ENCODE measurements around the gene IL3. TPM values are rescaled to one million over a fixed set of nuclear protein-coding genes. Genes with fewer than 3 reads are reported as not detected.

Gene IL3
- total RNA-seq, 1 donor from 2014 or later, result not detected

DNA sequence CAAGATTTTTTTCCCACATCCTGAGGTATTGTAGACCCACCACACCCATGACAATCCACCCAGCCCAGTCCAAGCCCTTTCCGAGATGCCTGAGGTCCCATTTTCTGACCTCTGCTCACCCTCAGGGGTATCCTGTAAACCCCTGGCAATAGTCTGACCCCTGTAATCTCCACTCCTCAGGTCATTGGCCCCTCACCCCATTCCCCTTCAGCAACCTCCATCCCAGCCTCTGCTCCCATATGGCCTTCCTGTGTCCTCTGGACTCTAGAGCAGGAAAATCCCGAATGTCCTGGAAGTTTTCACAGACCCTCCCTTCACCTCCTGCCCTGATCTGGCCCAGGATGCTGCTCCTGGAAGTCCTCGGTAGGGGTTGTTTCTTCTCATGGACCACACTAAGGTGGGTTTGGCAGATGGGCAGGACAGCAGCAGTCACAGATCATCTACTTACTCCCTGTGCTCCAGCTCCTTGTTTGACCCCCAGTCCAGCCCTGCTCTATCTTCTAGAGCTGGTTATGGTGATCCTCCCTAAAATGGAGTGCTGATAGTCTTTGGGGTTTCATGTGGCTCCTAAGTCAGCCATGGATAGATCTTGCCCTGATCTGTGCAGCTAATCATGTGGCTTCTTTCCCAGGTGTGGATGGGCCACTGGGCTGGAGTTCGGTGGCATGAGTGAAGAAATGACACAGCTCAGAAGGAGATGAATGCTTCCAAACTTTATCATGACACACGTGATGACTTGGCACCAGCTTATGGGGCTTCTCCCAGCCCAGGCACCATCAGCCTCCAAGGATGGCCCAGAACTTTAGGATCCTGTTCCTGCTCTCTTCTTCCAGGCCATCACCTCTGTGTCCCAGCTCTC, 37.0 kb upstream of the IL3 start:
- Mint-ChIP-seq H3K27me3 (peaks cover 32% of the 10 kb centered on the region), H3K4me1 (ENCODE audit: low read depth) (no peaks in the 10 kb centered on the region), H3K4me3 (ENCODE audit: low read depth) (no peak overlapping the region), H3K36me3 (ENCODE audit: insufficient read depth) (no peaks in the 10 kb centered on the region), H3K9me3 (ENCODE audit: low read depth) (no peaks in the 10 kb centered on the region), H3K27ac (no peak overlapping the region)
- TF ChIP-seq, protein P1, sequence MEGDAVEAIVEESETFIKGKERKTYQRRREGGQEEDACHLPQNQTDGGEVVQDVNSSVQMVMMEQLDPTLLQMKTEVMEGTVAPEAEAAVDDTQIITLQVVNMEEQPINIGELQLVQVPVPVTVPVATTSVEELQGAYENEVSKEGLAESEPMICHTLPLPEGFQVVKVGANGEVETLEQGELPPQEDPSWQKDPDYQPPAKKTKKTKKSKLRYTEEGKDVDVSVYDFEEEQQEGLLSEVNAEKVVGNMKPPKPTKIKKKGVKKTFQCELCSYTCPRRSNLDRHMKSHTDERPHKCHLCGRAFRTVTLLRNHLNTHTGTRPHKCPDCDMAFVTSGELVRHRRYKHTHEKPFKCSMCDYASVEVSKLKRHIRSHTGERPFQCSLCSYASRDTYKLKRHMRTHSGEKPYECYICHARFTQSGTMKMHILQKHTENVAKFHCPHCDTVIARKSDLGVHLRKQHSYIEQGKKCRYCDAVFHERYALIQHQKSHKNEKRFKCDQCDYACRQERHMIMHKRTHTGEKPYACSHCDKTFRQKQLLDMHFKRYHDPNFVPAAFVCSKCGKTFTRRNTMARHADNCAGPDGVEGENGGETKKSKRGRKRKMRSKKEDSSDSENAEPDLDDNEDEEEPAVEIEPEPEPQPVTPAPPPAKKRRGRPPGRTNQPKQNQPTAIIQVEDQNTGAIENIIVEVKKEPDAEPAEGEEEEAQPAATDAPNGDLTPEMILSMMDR (IDR thresholded peaks at IDR 0.05; ENCODE audit: unreplicated experiment), result no peak
- no peak for DNase-seq (ENCODE audit: low spot score, unreplicated experiment)

DNA sequence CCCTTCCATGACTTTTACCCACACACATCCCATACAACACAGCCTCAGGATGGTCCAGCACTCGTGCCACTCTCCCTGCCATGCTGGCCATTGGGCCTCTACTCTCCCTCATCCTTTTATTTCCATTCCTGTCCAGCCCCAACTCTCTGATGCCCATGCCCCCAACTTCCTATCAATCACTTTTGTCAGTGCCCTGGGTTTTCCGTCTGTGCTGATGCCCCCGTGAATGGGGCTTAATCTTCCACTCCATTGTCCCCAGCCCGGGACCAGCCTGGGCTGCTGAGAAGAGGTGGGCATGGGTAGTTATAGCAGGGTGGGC, 36.4 kb upstream of the IL3 start:
- Mint-ChIP-seq H3K9me3 (ENCODE audit: low read depth) (no peaks in the 10 kb centered on the region), H3K36me3 (ENCODE audit: insufficient read depth) (no peaks in the 10 kb centered on the region), H3K4me1 (ENCODE audit: low read depth) (no peaks in the 10 kb centered on the region), H3K4me3 (ENCODE audit: low read depth) (no peak overlapping the region), H3K27me3 (peaks cover 28% of the 10 kb centered on the region), H3K27ac (no peak overlapping the region)
- TF ChIP-seq, protein P1 (IDR thresholded peaks at IDR 0.05; ENCODE audit: unreplicated experiment), result no peak
- DNase-seq (ENCODE audit: low spot score, unreplicated experiment), result no peak

DNA sequence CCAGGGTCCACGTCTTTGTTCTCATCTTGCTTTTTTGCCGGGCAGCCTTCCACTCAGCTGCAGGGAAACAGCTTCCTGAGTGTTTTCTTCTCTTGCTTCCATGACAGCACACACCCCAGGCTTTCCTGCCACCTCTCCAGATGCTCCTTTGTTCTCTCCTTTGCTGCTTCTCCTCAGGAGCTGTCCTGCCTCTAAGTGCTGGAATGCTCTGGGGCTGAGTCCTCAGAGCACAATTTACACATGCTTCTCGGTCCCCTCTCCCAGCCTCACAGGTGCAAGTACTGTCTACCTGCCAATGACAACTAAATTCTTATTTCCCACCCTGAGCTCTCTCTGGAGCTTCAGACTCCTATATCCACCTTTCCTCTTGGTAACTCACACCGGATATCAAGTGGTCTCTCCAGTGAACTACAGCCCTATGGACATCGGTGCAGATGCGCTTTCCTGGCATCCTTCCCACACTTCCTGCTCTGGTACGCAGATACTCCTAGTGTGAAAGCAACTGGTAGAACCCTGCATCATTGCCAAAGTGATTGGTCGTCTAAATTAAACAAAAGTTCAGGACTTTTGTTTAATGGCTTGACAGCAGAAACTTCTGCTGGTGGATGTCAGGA, 35.6 kb upstream of the IL3 start:
- peaks cover 28% of the 10 kb centered on the region for H3K27me3 Mint-ChIP-seq
- no peaks in the 10 kb centered on the region for H3K9me3 Mint-ChIP-seq (ENCODE audit: low read depth)
- H3K4me3 Mint-ChIP-seq (ENCODE audit: low read depth), result no peak overlapping the region
- DNase-seq (ENCODE audit: low spot score, unreplicated experiment), result no peak
- H3K27ac Mint-ChIP-seq, result no peak overlapping the region
- TF ChIP-seq, protein P1 (IDR thresholded peaks at IDR 0.05; ENCODE audit: unreplicated experiment), result no peak
- H3K36me3 Mint-ChIP-seq (ENCODE audit: insufficient read depth), result no peaks in the 10 kb centered on the region
- no peaks in the 10 kb centered on the region for H3K4me1 Mint-ChIP-seq (ENCODE audit: low read depth)

DNA sequence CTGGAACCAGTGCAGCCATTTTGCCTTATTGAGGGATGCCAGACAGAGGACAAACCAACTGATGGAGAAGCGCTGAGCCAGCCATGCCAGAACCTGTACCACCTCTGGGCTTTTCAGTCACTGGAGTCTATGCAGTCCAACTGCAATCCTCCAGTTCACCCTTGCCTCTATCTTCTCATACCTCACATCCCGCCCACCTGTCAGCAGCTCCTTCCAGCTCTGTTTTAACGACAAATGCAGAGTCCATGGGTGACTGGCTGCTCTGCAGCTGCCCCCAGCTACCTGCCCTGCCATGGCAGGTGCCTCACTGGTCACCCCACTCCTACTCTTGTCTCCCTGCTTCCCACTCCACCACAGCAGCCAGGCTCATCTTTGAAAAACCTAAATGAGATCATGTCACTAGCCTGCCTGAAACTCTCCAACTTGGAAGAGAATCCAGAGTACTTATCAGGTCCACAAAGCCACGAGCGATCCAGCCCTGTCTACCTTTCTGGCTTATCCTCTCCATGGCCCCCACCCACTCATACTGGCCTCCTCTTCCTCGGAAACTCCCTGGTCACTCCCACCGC, 35.0 kb upstream of the IL3 start:
- no peaks in the 10 kb centered on the region for H3K9me3 Mint-ChIP-seq (ENCODE audit: low read depth)
- no peak overlapping the region for H3K4me3 Mint-ChIP-seq (ENCODE audit: low read depth)
- peaks cover 30% of the 10 kb centered on the region for H3K27me3 Mint-ChIP-seq
- no peak for DNase-seq (ENCODE audit: low spot score, unreplicated experiment)
- no peaks in the 10 kb centered on the region for H3K4me1 Mint-ChIP-seq (ENCODE audit: low read depth)
- TF ChIP-seq, protein P1 (IDR thresholded peaks at IDR 0.05; ENCODE audit: unreplicated experiment), result no peak
- no peak overlapping the region for H3K27ac Mint-ChIP-seq
- no peaks in the 10 kb centered on the region for H3K36me3 Mint-ChIP-seq (ENCODE audit: insufficient read depth)

DNA sequence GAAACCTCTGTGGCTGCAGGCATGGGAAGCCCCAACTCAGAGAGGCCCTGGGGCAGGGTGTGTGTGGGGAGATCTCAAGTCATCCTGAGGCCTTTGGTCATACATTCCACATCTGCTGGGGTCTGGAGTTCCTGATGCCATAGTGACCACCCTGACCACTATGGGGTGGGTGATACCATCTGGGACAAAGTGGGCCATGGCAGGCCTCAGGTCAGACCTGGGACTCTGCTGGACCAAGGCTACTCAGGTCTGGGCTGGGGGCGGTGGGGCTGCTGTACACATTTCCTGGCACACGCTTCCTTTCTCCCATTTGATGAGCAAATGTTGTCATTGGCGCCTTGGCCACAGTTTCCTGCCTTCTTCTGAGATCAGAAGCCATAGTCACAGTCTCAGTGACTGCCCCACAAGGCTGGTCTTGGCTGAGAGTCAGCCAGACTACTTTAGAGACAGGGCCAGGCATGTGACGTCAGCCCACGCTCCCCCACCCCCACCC, 33.9 kb upstream of the IL3 start:
- no peaks in the 10 kb centered on the region for H3K36me3 Mint-ChIP-seq (ENCODE audit: insufficient read depth)
- H3K4me3 Mint-ChIP-seq (ENCODE audit: low read depth), result no peak overlapping the region
- TF ChIP-seq, protein P1 (IDR thresholded peaks at IDR 0.05; ENCODE audit: unreplicated experiment), result no peak
- no peak overlapping the region for H3K27ac Mint-ChIP-seq
- H3K4me1 Mint-ChIP-seq (ENCODE audit: low read depth), result no peaks in the 10 kb centered on the region
- no peaks in the 10 kb centered on the region for H3K9me3 Mint-ChIP-seq (ENCODE audit: low read depth)
- H3K27me3 Mint-ChIP-seq, result peaks cover 26% of the 10 kb centered on the region
- DNase-seq (ENCODE audit: low spot score, unreplicated experiment), result no peak
